ENCODE data around the gene ZNF76.

Gene ZNF76

DNA sequence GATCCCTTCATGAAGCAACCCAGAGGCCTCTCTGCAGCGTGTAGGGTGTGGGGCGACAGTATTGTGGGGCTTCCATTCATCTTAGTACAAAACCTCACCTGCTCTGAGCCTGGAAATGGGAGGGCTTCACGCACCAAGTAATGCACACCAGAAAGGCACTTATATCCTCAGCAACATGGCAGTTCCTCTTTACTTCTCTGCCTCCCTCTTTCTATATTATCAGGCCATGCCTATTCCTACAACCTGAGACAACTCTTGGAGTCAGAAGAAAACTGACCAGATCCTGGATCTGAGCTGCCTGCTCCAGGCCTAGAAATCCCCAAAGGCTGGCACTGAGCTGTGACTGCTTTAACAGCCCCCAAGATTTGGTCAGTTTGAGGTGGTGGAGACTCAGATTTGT, 7.6 kb upstream of the ZNF76 start:
- no peak for DNase-seq
- Histone ChIP-seq H4K20me1 (ENCODE audit: insufficient read depth, low read length) (no peaks in the 10 kb centered on the region), H3K9ac (ENCODE audit: low read length) (no peak overlapping the region), H3K9me3 (replicated peaks; ENCODE audit: insufficient read depth, low read length) (no peaks in the 10 kb centered on the region), H2AFZ (ENCODE audit: low read length) (no peak overlapping the region), H3F3A (ENCODE audit: insufficient read depth, low read length) (peaks cover 10% of the 10 kb centered on the region), H3K4me3 (ENCODE audit: low read length) (no peak overlapping the region), H3K27ac (ENCODE audit: low read length) (no peak overlapping the region), H3K4me1 (ENCODE audit: low read length) (peaks cover 26% of the 10 kb centered on the region), H3K4me2 (ENCODE audit: low read depth, low read length) (no peak overlapping the region), H3K36me3 (replicated peaks; ENCODE audit: insufficient read depth, low read length) (no peaks in the 10 kb centered on the region), H3K79me2 (ENCODE audit: low read length) (peaks cover 3% of the 10 kb centered on the region), H3K9me2 (replicated peaks; ENCODE audit: insufficient read depth, low read length) (no peaks in the 10 kb centered on the region), H3K27me3 (replicated peaks; ENCODE audit: insufficient read depth, low read length) (no peaks in the 10 kb centered on the region)
- TF ChIP-seq EZH2 (optimal IDR thresholded peaks at IDR 0.05; ENCODE audit: low read depth, low read length): no peak
- TF ChIP-seq, protein P1, sequence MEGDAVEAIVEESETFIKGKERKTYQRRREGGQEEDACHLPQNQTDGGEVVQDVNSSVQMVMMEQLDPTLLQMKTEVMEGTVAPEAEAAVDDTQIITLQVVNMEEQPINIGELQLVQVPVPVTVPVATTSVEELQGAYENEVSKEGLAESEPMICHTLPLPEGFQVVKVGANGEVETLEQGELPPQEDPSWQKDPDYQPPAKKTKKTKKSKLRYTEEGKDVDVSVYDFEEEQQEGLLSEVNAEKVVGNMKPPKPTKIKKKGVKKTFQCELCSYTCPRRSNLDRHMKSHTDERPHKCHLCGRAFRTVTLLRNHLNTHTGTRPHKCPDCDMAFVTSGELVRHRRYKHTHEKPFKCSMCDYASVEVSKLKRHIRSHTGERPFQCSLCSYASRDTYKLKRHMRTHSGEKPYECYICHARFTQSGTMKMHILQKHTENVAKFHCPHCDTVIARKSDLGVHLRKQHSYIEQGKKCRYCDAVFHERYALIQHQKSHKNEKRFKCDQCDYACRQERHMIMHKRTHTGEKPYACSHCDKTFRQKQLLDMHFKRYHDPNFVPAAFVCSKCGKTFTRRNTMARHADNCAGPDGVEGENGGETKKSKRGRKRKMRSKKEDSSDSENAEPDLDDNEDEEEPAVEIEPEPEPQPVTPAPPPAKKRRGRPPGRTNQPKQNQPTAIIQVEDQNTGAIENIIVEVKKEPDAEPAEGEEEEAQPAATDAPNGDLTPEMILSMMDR (IDR thresholded peaks at IDR 0.05; ENCODE audit: low read length): no peak
- no peak for TF ChIP-seq EZH2phosphoT487 (IDR thresholded peaks at IDR 0.05; ENCODE audit: low read length)

DNA sequence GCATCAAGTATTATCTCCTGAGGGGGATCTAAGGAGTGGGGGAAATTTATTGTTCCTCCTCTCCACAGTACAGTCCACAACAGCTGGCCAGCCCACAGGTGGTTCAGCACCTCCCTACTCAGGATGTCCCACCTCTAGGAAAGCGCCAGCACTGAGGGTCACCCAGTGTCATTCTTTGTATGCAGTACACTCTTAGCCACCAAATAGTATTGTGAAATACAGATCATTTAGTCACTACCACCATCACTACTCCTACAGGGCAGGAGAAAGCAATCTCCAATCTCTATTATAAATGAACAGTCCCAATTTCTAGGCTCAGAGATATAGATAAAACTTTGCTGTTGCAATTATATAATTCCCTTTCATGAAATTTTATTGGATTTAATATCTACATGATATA, 6.3 kb upstream of the ZNF76 start:
- no peak for DNase-seq
- Histone ChIP-seq H3K79me2 (ENCODE audit: low read length) (peaks cover 2% of the 10 kb centered on the region), H2AFZ (ENCODE audit: low read length) (no peak overlapping the region)

DNA sequence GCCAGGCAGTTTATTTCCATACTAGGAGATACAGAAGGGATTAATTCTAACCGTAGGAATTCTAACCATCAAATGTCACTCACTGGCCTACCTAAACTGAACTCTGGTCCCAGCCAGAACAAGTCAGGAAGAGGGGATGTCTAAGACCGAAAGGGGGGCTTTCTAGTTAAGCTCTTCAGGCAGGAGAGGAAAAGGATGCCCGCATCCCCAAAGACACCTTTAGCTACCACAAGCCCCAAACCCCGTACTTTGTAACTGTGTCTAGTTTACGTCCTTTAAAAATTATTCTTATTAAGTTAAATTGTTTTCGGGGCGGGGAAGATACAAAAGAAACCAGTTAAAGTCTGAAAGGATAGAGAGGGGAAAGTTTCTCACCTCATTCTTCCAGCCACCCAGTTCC, 1.2 kb upstream of the ZNF76 start:
- no peaks in the 10 kb centered on the region for H3K36me3 ChIP-seq (replicated peaks; ENCODE audit: insufficient read depth, low read length)
- TF ChIP-seq, protein P1 (IDR thresholded peaks at IDR 0.05; ENCODE audit: low read length): no peak
- TF ChIP-seq EZH2phosphoT487 (IDR thresholded peaks at IDR 0.05; ENCODE audit: low read length): no peak
- no peak for TF ChIP-seq EZH2 (optimal IDR thresholded peaks at IDR 0.05; ENCODE audit: low read depth, low read length)
- H3K9ac ChIP-seq (ENCODE audit: low read length): peak overlapping the region; percentile 95; the same call in 1 of the 2 replicates
- H2AFZ ChIP-seq (ENCODE audit: low read length): no peak overlapping the region; the same call in 1 of the 2 replicates
- peaks cover 17% of the 10 kb centered on the region for H3K4me1 ChIP-seq (ENCODE audit: low read length)
- H3K9me3 ChIP-seq (replicated peaks; ENCODE audit: insufficient read depth, low read length): no peaks in the 10 kb centered on the region
- H3K4me2 ChIP-seq (ENCODE audit: low read depth, low read length): peak overlapping the region; percentile 74
- peak overlapping the region; percentile 83 for H3K4me3 ChIP-seq (ENCODE audit: low read length)
- peaks cover 16% of the 10 kb centered on the region for H3F3A ChIP-seq (ENCODE audit: insufficient read depth, low read length)
- no peaks in the 10 kb centered on the region for H3K9me2 ChIP-seq (replicated peaks; ENCODE audit: insufficient read depth, low read length)
- no peaks in the 10 kb centered on the region for H4K20me1 ChIP-seq (ENCODE audit: insufficient read depth, low read length)
- no peaks in the 10 kb centered on the region for H3K27me3 ChIP-seq (replicated peaks; ENCODE audit: insufficient read depth, low read length)
- H3K27ac ChIP-seq (ENCODE audit: low read length): no peak overlapping the region
- DNase-seq: no peak
- H3K79me2 ChIP-seq (ENCODE audit: low read length): peaks cover 23% of the 10 kb centered on the region

More for the DNA sequence above, 6.3 kb upstream of the ZNF76 start:
- H3K9me3 ChIP-seq (replicated peaks; ENCODE audit: insufficient read depth, low read length): no peaks in the 10 kb centered on the region
- no peaks in the 10 kb centered on the region for H3K36me3 ChIP-seq (replicated peaks; ENCODE audit: insufficient read depth, low read length)
- no peak overlapping the region for H3K4me3 ChIP-seq (ENCODE audit: low read length)
- H3K4me2 ChIP-seq (ENCODE audit: low read depth, low read length): no peak overlapping the region
- H3K9ac ChIP-seq (ENCODE audit: low read length): no peak overlapping the region
- H3K4me1 ChIP-seq (ENCODE audit: low read length): peaks cover 16% of the 10 kb centered on the region
- H3F3A ChIP-seq (ENCODE audit: insufficient read depth, low read length): no peaks in the 10 kb centered on the region
- no peak for TF ChIP-seq EZH2phosphoT487 (IDR thresholded peaks at IDR 0.05; ENCODE audit: low read length)
- no peaks in the 10 kb centered on the region for H3K27me3 ChIP-seq (replicated peaks; ENCODE audit: insufficient read depth, low read length)
- H4K20me1 ChIP-seq (ENCODE audit: insufficient read depth, low read length): no peaks in the 10 kb centered on the region
- no peak overlapping the region for H3K27ac ChIP-seq (ENCODE audit: low read length)
- H3K9me2 ChIP-seq (replicated peaks; ENCODE audit: insufficient read depth, low read length): no peaks in the 10 kb centered on the region

DNA sequence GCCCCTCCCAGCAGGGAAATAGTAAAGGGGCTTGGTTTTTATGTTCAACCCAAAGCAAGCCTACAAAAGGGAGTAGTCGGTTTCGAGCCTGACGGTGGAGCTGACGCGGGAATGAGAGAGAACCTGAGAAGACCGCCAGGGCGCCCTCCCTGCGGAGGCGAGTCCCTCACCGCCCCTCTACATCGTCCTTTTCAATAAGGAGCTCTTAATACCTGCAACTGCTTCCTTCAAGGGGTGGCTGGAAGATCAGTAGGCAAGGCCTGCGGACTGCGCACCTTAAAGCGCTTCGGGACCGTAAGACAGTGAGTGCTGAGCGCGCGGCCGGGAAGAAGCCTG, 709 bp upstream of the ZNF76 start:
- Histone ChIP-seq H3K36me3 (replicated peaks; ENCODE audit: insufficient read depth, low read length) (no peaks in the 10 kb centered on the region), H3K27me3 (replicated peaks; ENCODE audit: insufficient read depth, low read length) (no peaks in the 10 kb centered on the region), H3K4me1 (ENCODE audit: low read length) (peaks cover 18% of the 10 kb centered on the region), H3K79me2 (ENCODE audit: low read length) (peaks cover 26% of the 10 kb centered on the region), H2AFZ (ENCODE audit: low read length) (peak overlapping the region; percentile 66), H3K4me3 (ENCODE audit: low read length) (peak overlapping the region; percentile 83), H3K9me2 (replicated peaks; ENCODE audit: insufficient read depth, low read length) (no peaks in the 10 kb centered on the region), H3F3A (ENCODE audit: insufficient read depth, low read length) (peaks cover 16% of the 10 kb centered on the region), H3K27ac (ENCODE audit: low read length) (peak overlapping the region; percentile 70; the same call in 1 of the 2 replicates), H3K4me2 (ENCODE audit: low read depth, low read length) (peak overlapping the region; percentile 74), H3K9me3 (replicated peaks; ENCODE audit: insufficient read depth, low read length) (no peaks in the 10 kb centered on the region), H3K9ac (ENCODE audit: low read length) (peak overlapping the region; percentile 95), H4K20me1 (ENCODE audit: insufficient read depth, low read length) (no peaks in the 10 kb centered on the region)
- DNase-seq: no peak
- TF ChIP-seq EZH2phosphoT487 (IDR thresholded peaks at IDR 0.05; ENCODE audit: low read length): no peak
- TF ChIP-seq, protein P1 (IDR thresholded peaks at IDR 0.05; ENCODE audit: low read length): peak; percentile 22; the same call in 1 of the 2 replicates

Measured in MM.1S (cell line).